A549 (cell line): ENCODE measurements around the gene TEX2. TPM values are rescaled to one million over a fixed set of nuclear protein-coding genes. Genes with fewer than 3 reads are reported as not detected.

Source experiments
- ATAC-seq, 2 experiments: fragments of 200-7000 bp in 1 of 2; fragments of >200 bp in 1 of 2; cut with Nextera tagmentation in 1 of 2; cut with Tn5 transposase in 1 of 2; 3 replicates each; pipeline versions ENCODE4 v1.8.0 to v1.9.1; 2018 to 2020; ENCODE audit warnings: mild to moderate bottlenecking in 1 of 2, moderate library complexity in 1 of 2
- CTCF ChIA-PET: fragments of 300-600 bp; sonication (Branson Sonifier 250); formaldehyde crosslinking; extraction: SDS; loops from one replicate; lab custom pipeline; 2021; ENCODE audit warnings: antibody characterized with exemption, inconsistent platforms; lab: Yijun Ruan, JAX
- POLR2A ChIA-PET: fragments of 350-600 bp; formaldehyde crosslinking; extraction: SDS; loops from one replicate; lab custom pipeline; 2021; ENCODE audit warnings: antibody characterized with exemption, inconsistent platforms; lab: Yijun Ruan, JAX
- DNase-seq, 2 experiments: peaks; one replicate each; pipeline versions ENCODE4 v3.0.0 to v3.0.0-alpha.2; 2011 to 2016; ENCODE audit warnings: low read depth in 1 of 2, low spot score in 1 of 2
- FAIRE-seq: peaks from 2 replicates; lab custom pipeline; 2011; peaks lifted over from hg19 to GRCh38; lab: Jason Lieb, UNC
- H3K27ac ChIP-seq, 2 experiments: fragments of >200 bp; sonication (Bioruptor Twin); formaldehyde crosslinking; 3 replicates each; pipeline ENCODE4 v1.5.1; 2016 to 2017
- H3K4me1 ChIP-seq: fragments of >200 bp; sonication (Bioruptor Twin); formaldehyde crosslinking; 3 replicates; pipeline ENCODE4 v1.6.1; 2016
- H3K4me2 ChIP-seq: fragments of >200 bp; sonication (Bioruptor Twin); formaldehyde crosslinking; 3 replicates; pipeline ENCODE4 v1.6.1; 2016
- H3K4me3 ChIP-seq: fragments of >200 bp; sonication (Bioruptor Twin); formaldehyde crosslinking; 3 replicates; pipeline ENCODE4 v1.5.1; 2016
- H3K9me3 ChIP-seq: fragments of >200 bp; sonication (Bioruptor Twin); formaldehyde crosslinking; 3 replicates; pipeline ENCODE4 v1.6.1; 2016
- CBX2 ChIP-seq: fragments of 200-600 bp; sonication (generic); IDR thresholded peaks from 2 replicates; pipeline ENCODE4 v1.6.1; 2016; ENCODE audit warnings: low read depth, mild to moderate bottlenecking, borderline replicate concordance
- CBX8 ChIP-seq: fragments of 200-600 bp; sonication (generic); IDR thresholded peaks from 2 replicates; pipeline ENCODE4 v1.6.1; 2016
- EHMT2 ChIP-seq: fragments of 200-600 bp; sonication (generic); IDR thresholded peaks from 2 replicates; pipeline ENCODE4 v1.6.1; 2016; ENCODE audit warnings: antibody characterized with exemption, low read depth, mild to moderate bottlenecking, moderate library complexity
- FOXS1 ChIP-seq: fragments of 250-450 bp; sonication (Bioruptor Pico); IDR thresholded peaks from 2 replicates; pipeline ENCODE4 v1.5.0; 2020; ENCODE audit warnings: mild to moderate bottlenecking, moderate library complexity
- HDAC2 ChIP-seq: fragments of 200-600 bp; sonication (generic); IDR thresholded peaks from 2 replicates; pipeline ENCODE4 v1.6.1; 2016
- JUN ChIP-seq, 2 experiments: fragments of >200 bp; sonication (Bioruptor Twin); formaldehyde crosslinking; IDR thresholded peaks; 2 replicates in 1 of 2; 3 replicates in 1 of 2; pipeline ENCODE4 v1.6.1; 2016 to 2017
- KDM1A ChIP-seq: fragments of 200-600 bp; sonication (generic); IDR thresholded peaks from 2 replicates; pipeline ENCODE4 v1.6.1; 2016; ENCODE audit warnings: low read depth, mild to moderate bottlenecking
- MAFK ChIP-seq: fragments of 450-650 bp; IDR thresholded peaks from 2 replicates; pipeline ENCODE4 v1.6.1; 2014; ENCODE audit not compliant: partially characterized antibody
- MYC ChIP-seq: IDR thresholded peaks from 2 replicates; pipeline ENCODE4 v1.6.1; 2012; ENCODE audit warnings: mild to moderate bottlenecking, inconsistent platforms, low read length, improper control_type of control experiment, borderline replicate concordance
- PHF8 ChIP-seq: fragments of 200-600 bp; sonication (generic); IDR thresholded peaks from 2 replicates; pipeline ENCODE4 v1.6.1; 2016; ENCODE audit warnings: low read depth, mild to moderate bottlenecking, antibody characterized with exemption, moderate library complexity, borderline replicate concordance
- POLR2A ChIP-seq: IDR thresholded peaks from 2 replicates; pipeline ENCODE4 v1.6.1; 2012; ENCODE audit warnings: mild to moderate bottlenecking, low read length
- RAD21 ChIP-seq, 2 experiments: fragments of >200 bp in 1 of 2; sonication (Bioruptor Twin) in 1 of 2; formaldehyde crosslinking in 1 of 2; IDR thresholded peaks in 1 of 2; conservative IDR thresholded peaks in 1 of 2; 2 replicates in 1 of 2; 3 replicates in 1 of 2; pipeline ENCODE4 v1.6.1; 2012 to 2018; ENCODE audit warnings: inconsistent platforms in 1 of 2
- RARB ChIP-seq: fragments of 250-450 bp; sonication (Bioruptor Pico); IDR thresholded peaks from 2 replicates; pipeline ENCODE4 v1.8.0; 2021; ENCODE audit warnings: mild to moderate bottlenecking, moderate library complexity
- RCOR1 ChIP-seq: fragments of 150-350 bp; IDR thresholded peaks from 2 replicates; pipeline ENCODE4 v1.6.1; 2014; ENCODE audit warnings: antibody characterized with exemption, low read length, low read depth
- RFX5 ChIP-seq: fragments of 450-650 bp; IDR thresholded peaks from 2 replicates; pipeline ENCODE4 v1.7.1; 2014; ENCODE audit warnings: antibody characterized with exemption, mild to moderate bottlenecking, moderate library complexity
- RNF2 ChIP-seq: fragments of 200-600 bp; sonication (generic); IDR thresholded peaks from 2 replicates; pipeline ENCODE4 v1.6.1; 2016; ENCODE audit warnings: low read depth, mild to moderate bottlenecking, antibody characterized with exemption, moderate library complexity, borderline replicate concordance
- SREBF2 ChIP-seq: fragments of 450-650 bp; IDR thresholded peaks from 2 replicates; pipeline ENCODE4 v1.6.1; 2014; ENCODE audit warnings: mild to moderate bottlenecking, moderate library complexity
- TP53 ChIP-seq: fragments of 250-450 bp; sonication (Bioruptor Pico); IDR thresholded peaks from 2 replicates; pipeline ENCODE4 v1.5.0; 2021; ENCODE audit warnings: mild to moderate bottlenecking, moderate library complexity
- ZC3H11A ChIP-seq: fragments of 450-650 bp; IDR thresholded peaks from 2 replicates; pipeline ENCODE4 v1.6.1; 2014; ENCODE audit warnings: antibody characterized with exemption, mild to moderate bottlenecking
- ZNF302 ChIP-seq: fragments of 250-450 bp; sonication (Bioruptor Pico); IDR thresholded peaks from 2 replicates; pipeline ENCODE4 v1.9.0; 2021; ENCODE audit warnings: inconsistent platforms, mild to moderate bottlenecking, moderate library complexity
- WGBS: methylation state at CpG from one replicate; pipeline ENCODE4 v1.1.6; 2017; ENCODE audit errors: missing lambda C conversion rate; 5-methylcytosine and 5-hydroxymethylcytosine counted together
- polyA plus RNA-seq, 4 experiments: library from polyadenylated mRNA; depleted of rRNA in 3 of 4; stranded (reverse); fragments of >200 nt; fragmentation: RNase III in 1 of 4; extraction: RNeasy Plus Mini Kit Qiagen cat#74134 plus additional on column Dnase treatment in 1 of 4; gene quantifications; 2 replicates in 3 of 4; 3 replicates in 1 of 4; pipeline ENCODE4 v1.2.3, GENCODE V29; 2011 to 2017
- TF ChIP-seq, protein P1 (sequence below): IDR thresholded peaks from 2 replicates; pipeline ENCODE4 v1.6.1; 2012
- TF ChIP-seq, protein P2 (sequence below): fragments of 150-350 bp; IDR thresholded peaks from 2 replicates; pipeline ENCODE4 v1.6.1; 2014; ENCODE audit warnings: low read depth, mild to moderate bottlenecking, low read length
- TF ChIP-seq, protein P3 (sequence below): fragments of >200 bp; sonication (Bioruptor Twin); formaldehyde crosslinking; IDR thresholded peaks from 2 replicates; pipeline ENCODE4 v1.6.1; 2016
- TF ChIP-seq, protein P4 (sequence below): fragments of 450-650 bp; IDR thresholded peaks from 2 replicates; pipeline ENCODE4 v1.6.1; 2014; ENCODE audit warnings: antibody characterized with exemption
- TF ChIP-seq, protein P5 (sequence below): fragments of 200-600 bp; sonication (generic); IDR thresholded peaks from 2 replicates; pipeline ENCODE4 v1.6.1; 2016; ENCODE audit warnings: antibody characterized with exemption, mild to moderate bottlenecking, moderate library complexity
- TF ChIP-seq, protein P6 (sequence below): IDR thresholded peaks from 2 replicates; pipeline ENCODE4 v1.6.1; 2012; ENCODE audit warnings: low read depth, borderline replicate concordance

Gene TEX2
- polyA plus RNA-seq, 2 of the 4 experiments (the other 2 are of a cell fraction), result 9.3 to 16.2 TPM

DNA sequence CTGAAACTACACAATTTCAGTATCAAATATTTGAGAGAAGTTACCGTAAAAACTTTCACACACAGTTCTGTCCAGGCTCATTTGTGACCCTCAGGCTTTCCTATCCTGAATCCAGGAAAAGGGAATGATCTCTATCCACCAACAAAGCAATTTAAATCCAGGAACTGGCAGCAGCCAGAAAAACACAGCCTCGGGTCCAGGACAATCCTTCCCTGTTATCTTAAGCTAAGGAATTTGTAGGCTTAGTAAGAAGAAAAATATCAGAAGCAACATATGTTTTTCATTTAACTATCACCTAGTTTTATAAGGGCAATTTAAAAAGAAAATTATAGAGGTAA, 47.1 kb downstream of the TEX2 start:
- CTCF ChIA-PET, result interaction anchor here (0.6 to 0.9 kb wide), 2 partner anchors 21 to 73 kb away, joined by 3 read pairs; no protein-coding TSS in a partner anchor
- FAIRE-seq, result no peak
- H3K9me3 ChIP-seq, result no peaks in the 10 kb centered on the region
- POLR2A ChIA-PET, result interaction anchor here (1.3 kb wide), 1 partner anchor 71 kb away, joined by 4 read pairs; no protein-coding TSS in a partner anchor
- H3K4me2 ChIP-seq, result no peak overlapping the region
- no peak overlapping the region for H3K4me3 ChIP-seq
- ATAC-seq, result no peak
- H3K4me1 ChIP-seq, result no peaks in the 10 kb centered on the region
- TF ChIP-seq, protein P1, sequence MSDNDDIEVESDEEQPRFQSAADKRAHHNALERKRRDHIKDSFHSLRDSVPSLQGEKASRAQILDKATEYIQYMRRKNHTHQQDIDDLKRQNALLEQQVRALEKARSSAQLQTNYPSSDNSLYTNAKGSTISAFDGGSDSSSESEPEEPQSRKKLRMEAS, result no peak
- no peak for TF ChIP-seq RCOR1
- TF ChIP-seq ZNF302 (CRISPR knock-in tag), result no peak
- no peak for TF ChIP-seq TP53 (CRISPR knock-in tag)
- no peak for TF ChIP-seq MYC
- no peak for TF ChIP-seq HDAC2
- TF ChIP-seq ZC3H11A, result no peak
- no peak for TF ChIP-seq RARB (CRISPR knock-in tag)
- TF ChIP-seq SREBF2, result no peak
- no peak for TF ChIP-seq RAD21 (conservative IDR thresholded peaks at IDR 0.05 in 1 of 2, IDR thresholded peaks at IDR 0.05 in 1 of 2)
- no peak for TF ChIP-seq CBX8
- no peak for TF ChIP-seq JUN (IDR thresholded peaks at IDR 0.05)
- no peak for TF ChIP-seq KDM1A
- no peak for TF ChIP-seq POLR2A
- TF ChIP-seq MAFK, result no peak
- TF ChIP-seq, protein P2, sequence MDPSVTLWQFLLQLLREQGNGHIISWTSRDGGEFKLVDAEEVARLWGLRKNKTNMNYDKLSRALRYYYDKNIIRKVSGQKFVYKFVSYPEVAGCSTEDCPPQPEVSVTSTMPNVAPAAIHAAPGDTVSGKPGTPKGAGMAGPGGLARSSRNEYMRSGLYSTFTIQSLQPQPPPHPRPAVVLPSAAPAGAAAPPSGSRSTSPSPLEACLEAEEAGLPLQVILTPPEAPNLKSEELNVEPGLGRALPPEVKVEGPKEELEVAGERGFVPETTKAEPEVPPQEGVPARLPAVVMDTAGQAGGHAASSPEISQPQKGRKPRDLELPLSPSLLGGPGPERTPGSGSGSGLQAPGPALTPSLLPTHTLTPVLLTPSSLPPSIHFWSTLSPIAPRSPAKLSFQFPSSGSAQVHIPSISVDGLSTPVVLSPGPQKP, result no peak
- TF ChIP-seq, protein P3, sequence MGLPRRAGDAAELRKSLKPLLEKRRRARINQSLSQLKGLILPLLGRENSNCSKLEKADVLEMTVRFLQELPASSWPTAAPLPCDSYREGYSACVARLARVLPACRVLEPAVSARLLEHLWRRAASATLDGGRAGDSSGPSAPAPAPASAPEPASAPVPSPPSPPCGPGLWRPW, result no peak
- TF ChIP-seq CBX2, result no peak
- no peak for DNase-seq
- no peak overlapping the region for H3K27ac ChIP-seq
- 85% methylated on average over 2 of the region's 2 CpGs for WGBS

DNA sequence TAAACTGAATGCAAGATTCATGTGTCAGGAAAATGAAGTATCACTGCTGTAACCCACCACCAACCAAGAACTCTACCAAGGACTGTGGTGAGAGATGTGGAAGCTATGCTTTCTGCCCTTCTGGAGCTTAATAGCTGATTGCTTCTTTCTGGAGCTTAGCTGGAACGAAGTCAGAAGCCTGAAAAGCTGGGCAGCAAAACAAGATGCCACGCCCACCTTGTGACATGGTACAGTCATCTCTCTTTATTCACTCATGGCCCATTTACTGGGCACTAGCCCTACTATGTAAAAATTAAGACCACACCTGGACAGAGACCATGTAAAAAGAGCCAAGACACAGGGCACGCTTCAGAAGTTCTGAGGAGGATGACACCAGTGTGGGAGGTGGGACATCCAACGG, 48.1 kb downstream of the TEX2 start:
- ChIA-PET POLR2A (no interaction called here), CTCF (interaction anchor here (0.9 to 1.0 kb wide), 2 partner anchors 22 to 333 kb away, joined by 3 read pairs; partner anchors contain the start of gene GH2)
- no peak overlapping the region for H3K27ac ChIP-seq
- no peaks in the 10 kb centered on the region for H3K4me1 ChIP-seq
- FAIRE-seq (no peak), DNase-seq (no peak), ATAC-seq (no peak)
- H3K4me3 ChIP-seq, result no peak overlapping the region
- H3K9me3 ChIP-seq, result no peaks in the 10 kb centered on the region
- no peak overlapping the region for H3K4me2 ChIP-seq
- 89% methylated on average over 4 of the region's 4 CpGs for WGBS
- TF ChIP-seq PHF8 (no peak), RARB (CRISPR knock-in tag) (no peak), RNF2 (no peak), FOXS1 (CRISPR knock-in tag) (no peak), EHMT2 (no peak), TP53 (CRISPR knock-in tag) (no peak), RCOR1 (no peak), RFX5 (no peak)
- TF ChIP-seq, protein P4, sequence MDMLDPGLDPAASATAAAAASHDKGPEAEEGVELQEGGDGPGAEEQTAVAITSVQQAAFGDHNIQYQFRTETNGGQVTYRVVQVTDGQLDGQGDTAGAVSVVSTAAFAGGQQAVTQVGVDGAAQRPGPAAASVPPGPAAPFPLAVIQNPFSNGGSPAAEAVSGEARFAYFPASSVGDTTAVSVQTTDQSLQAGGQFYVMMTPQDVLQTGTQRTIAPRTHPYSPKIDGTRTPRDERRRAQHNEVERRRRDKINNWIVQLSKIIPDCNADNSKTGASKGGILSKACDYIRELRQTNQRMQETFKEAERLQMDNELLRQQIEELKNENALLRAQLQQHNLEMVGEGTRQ, result no peak
- TF ChIP-seq, protein P5, sequence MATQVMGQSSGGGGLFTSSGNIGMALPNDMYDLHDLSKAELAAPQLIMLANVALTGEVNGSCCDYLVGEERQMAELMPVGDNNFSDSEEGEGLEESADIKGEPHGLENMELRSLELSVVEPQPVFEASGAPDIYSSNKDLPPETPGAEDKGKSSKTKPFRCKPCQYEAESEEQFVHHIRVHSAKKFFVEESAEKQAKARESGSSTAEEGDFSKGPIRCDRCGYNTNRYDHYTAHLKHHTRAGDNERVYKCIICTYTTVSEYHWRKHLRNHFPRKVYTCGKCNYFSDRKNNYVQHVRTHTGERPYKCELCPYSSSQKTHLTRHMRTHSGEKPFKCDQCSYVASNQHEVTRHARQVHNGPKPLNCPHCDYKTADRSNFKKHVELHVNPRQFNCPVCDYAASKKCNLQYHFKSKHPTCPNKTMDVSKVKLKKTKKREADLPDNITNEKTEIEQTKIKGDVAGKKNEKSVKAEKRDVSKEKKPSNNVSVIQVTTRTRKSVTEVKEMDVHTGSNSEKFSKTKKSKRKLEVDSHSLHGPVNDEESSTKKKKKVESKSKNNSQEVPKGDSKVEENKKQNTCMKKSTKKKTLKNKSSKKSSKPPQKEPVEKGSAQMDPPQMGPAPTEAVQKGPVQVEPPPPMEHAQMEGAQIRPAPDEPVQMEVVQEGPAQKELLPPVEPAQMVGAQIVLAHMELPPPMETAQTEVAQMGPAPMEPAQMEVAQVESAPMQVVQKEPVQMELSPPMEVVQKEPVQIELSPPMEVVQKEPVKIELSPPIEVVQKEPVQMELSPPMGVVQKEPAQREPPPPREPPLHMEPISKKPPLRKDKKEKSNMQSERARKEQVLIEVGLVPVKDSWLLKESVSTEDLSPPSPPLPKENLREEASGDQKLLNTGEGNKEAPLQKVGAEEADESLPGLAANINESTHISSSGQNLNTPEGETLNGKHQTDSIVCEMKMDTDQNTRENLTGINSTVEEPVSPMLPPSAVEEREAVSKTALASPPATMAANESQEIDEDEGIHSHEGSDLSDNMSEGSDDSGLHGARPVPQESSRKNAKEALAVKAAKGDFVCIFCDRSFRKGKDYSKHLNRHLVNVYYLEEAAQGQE, result no peak
- TF ChIP-seq, protein P1, result no peak
- TF ChIP-seq, protein P6, sequence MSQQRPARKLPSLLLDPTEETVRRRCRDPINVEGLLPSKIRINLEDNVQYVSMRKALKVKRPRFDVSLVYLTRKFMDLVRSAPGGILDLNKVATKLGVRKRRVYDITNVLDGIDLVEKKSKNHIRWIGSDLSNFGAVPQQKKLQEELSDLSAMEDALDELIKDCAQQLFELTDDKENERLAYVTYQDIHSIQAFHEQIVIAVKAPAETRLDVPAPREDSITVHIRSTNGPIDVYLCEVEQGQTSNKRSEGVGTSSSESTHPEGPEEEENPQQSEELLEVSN, result no peak
- TF ChIP-seq, protein P2, result no peak
- TF ChIP-seq, all 56 proteins: peak for 0
